Measurements from ENCODE around the gene ADAMTS13. TPM values are rescaled to one million over a fixed set of nuclear protein-coding genes. Genes with fewer than 3 reads are reported as not detected.

Gene ADAMTS13
- total RNA-seq, 1 experiment from 2014 or later = 12.0 TPM

- H3K4me3 Mint-ChIP-seq = no peak overlapping the region
- H3K27me3 Mint-ChIP-seq (ENCODE audit: low read depth) = peaks cover 5% of the 10 kb centered on the region
- DNase-seq (ENCODE audit: low spot score) = no peak
- H3K36me3 Mint-ChIP-seq = no peaks in the 10 kb centered on the region
- ChIA-PET POLR2A (interaction anchor here (0.7 kb wide), 1 partner anchor 122 kb away, joined by 6 read pairs; no protein-coding TSS in a partner anchor), CTCF (interaction anchor here (0.6 to 2.4 kb wide), 11 partner anchors 9 to 600 kb away, joined by 3 to 7 read pairs (median 4); partner anchors contain the start of gene CACFD1)
- H3K4me1 Mint-ChIP-seq = peaks cover 2% of the 10 kb centered on the region
- no peaks in the 10 kb centered on the region for H3K9me3 Mint-ChIP-seq
- H3K27ac Mint-ChIP-seq = no peak overlapping the region
- no peak for TF ChIP-seq ZSCAN18 (CRISPR knock-in tag; IDR thresholded peaks at IDR 0.05)
- no peak for TF ChIP-seq ZNF121 (CRISPR knock-in tag; IDR thresholded peaks at IDR 0.05)
- no peak for TF ChIP-seq ARID4B (CRISPR knock-in tag; IDR thresholded peaks at IDR 0.05; ENCODE audit: borderline replicate concordance)
- no peak for TF ChIP-seq ZNF512 (CRISPR knock-in tag; IDR thresholded peaks at IDR 0.05; ENCODE audit: borderline replicate concordance)
- no peak for TF ChIP-seq IRF2 (CRISPR knock-in tag; IDR thresholded peaks at IDR 0.05; ENCODE audit: borderline replicate concordance, low read depth)
- no peak for TF ChIP-seq ATF3 (CRISPR knock-in tag; conservative IDR thresholded peaks at IDR 0.05)
- TF ChIP-seq RELA (CRISPR knock-in tag; IDR thresholded peaks at IDR 0.05; ENCODE audit: borderline replicate concordance) = no peak
- TF ChIP-seq NFYB (CRISPR knock-in tag; conservative IDR thresholded peaks at IDR 0.05; ENCODE audit: low read depth) = no peak
- no peak for TF ChIP-seq GRHL2 (CRISPR knock-in tag; IDR thresholded peaks at IDR 0.05; ENCODE audit: insufficient replicate concordance, severe bottlenecking)
- TF ChIP-seq MLX (CRISPR knock-in tag; IDR thresholded peaks at IDR 0.05) = no peak
- TF ChIP-seq CREB1 (CRISPR knock-in tag; IDR thresholded peaks at IDR 0.05) = no peak
- no peak for TF ChIP-seq E2F5 (CRISPR knock-in tag; IDR thresholded peaks at IDR 0.05)
- no peak for TF ChIP-seq SMAD3 (CRISPR knock-in tag; IDR thresholded peaks at IDR 0.05; ENCODE audit: borderline replicate concordance)
- no peak for TF ChIP-seq USF1 (CRISPR knock-in tag; IDR thresholded peaks at IDR 0.05)
- TF ChIP-seq ZNF396 (CRISPR knock-in tag; IDR thresholded peaks at IDR 0.05; ENCODE audit: borderline replicate concordance) = no peak
- TF ChIP-seq ETV6 (CRISPR knock-in tag; IDR thresholded peaks at IDR 0.05) = no peak
- TF ChIP-seq HMGA2 (CRISPR knock-in tag; IDR thresholded peaks at IDR 0.05) = no peak
- no peak for TF ChIP-seq ZNF425 (CRISPR knock-in tag; conservative IDR thresholded peaks at IDR 0.05)
- no peak for TF ChIP-seq OVOL2 (CRISPR knock-in tag; IDR thresholded peaks at IDR 0.05; ENCODE audit: borderline replicate concordance)
- TF ChIP-seq EMX1 (CRISPR knock-in tag; IDR thresholded peaks at IDR 0.05) = no peak
- no peak for ATAC-seq
These were observed 62.7 kb downstream of the ADAMTS13 start for GRCh38 chr9:133484671-133485437.
